SIG-M5 (cell line): ENCODE results near the gene MFSD2A.
"Not testable (repeated sequence)": the region's sequence is repeated elsewhere in the genome, so short reads cannot be mapped to it uniquely, and the experiment has no call there.

Source experiments
- DNase-seq: peaks from one replicate; lab custom pipeline; 2025; lab: John Stamatoyannopoulos, UW

MFSD2A gene

DNA sequence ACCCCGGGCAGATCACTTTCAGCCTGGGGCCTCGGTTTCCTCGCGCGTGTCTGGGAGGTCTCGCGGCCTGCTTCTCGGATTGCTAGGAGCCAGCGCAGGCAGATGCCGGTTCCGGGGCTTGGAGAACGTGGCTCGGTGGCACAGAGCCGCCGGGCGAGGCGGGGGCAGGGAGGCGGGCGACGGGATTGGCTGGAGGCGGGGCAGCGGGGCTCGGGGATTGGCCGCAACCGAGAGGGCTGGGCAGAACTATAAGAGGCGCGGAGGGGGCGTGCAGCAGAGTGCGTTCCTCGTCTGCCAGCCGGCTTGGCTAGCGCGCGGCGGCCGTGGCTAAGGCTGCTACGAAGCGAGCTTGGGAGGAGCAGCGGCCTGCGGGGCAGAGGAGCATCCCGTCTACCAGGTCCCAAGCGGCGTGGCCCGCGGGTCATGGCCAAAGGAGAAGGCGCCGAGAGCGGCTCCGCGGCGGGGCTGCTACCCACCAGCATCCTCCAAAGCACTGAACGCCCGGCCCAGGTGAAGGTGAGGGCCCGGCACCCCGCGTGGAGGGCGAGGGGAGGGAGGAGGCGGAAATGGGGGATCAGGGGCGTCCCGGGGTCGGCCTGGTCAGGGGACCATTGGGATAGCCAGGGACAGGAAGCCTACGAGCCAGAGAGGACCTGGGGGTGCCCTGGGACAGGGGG is at the start of gene MFSD2A:
Gene MFSD2A, plus strand, starts transcription at position 276 of the 677 bp plus-strand sequence. Its CDS starts 148 bp downstream, at position 424.
- DNase-seq, result peak; percentile 53

DNA sequence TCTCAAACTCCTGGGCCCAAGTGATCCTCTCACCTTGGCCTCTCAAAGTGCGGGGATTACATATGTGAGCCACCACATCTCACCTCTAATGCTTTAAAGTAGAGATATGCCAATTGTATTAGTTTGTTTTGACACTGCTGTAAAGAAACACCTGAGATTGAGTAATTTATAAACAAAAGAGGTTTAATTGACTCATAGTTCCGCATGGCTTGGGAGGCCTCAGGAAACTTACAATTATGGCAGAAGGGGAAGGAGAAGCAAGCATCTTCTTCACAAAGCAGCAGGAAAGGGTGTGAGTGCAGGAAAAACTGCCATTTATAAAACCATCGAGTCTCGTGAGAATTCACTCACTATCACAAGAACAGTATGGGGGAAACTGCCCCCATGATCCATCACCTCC is 49.8 kb upstream of the MFSD2A start:
- DNase-seq, result no peak

DNA sequence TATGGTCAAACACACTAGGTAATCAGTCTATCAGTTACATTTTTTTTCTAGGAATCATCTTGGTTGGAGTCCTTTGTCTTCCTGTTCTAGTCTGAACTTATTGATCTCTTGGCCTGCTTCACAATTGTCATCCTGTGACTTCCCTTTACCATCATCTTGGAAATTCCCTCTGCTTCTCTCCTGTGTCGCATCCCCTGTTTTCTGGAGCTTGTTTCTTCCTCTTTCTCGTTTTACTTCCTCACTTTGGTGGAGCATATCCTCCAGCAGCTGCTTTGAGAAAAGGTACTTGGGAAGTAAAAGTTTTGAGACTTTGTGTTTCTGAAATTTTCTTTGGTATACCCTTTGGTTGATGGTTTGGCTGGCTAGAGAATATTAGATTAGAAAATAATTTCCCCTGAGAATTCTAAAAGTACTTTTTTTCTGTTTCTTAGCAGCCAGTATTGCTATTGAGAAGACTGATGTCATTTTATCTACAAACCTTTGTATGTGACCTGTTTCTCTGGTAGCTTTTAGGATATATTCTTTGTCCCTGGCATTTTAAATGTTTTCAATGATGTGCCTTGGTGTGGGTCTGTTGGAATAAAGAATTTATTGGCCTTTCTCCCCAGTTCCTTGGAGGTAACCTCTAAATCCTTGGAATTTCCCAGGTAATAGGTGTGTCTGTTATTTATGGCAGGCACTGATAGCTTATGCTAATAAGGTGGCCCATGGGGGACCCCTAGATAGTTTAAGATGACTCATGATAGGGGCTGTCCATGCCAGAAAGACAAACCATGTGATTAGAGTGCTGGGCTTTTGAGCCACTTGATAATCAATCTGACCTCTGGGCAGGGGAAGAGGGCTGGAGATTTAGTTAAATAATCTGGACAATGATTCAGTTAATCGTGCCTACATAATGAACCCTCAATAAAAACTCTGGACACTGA is 47.2 kb upstream of the MFSD2A start:
- DNase-seq, result no peak

- no peak for DNase-seq
Measured at GRCh38 chr1:39908534-39908933, 46.4 kb upstream of the MFSD2A start.

DNA sequence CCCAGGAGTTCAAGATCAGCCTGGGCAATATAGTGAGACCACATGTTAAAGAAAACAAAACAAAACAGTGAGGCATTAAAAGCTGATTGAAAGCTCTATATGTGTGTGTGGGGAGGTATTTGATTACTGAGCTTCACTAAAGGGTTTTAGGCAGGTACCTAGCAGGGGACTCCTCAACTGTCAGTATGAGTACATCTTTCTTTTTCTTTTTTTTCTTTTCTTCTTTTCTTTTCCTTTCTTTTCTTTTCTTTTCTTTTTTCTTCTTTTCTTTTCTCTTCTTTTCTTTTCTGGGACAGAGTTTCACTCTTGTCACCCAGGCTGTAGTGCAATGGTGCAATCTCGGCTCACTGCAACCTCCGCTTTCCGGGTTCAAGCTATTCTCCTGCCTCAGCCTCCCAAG is 44.7 kb upstream of the MFSD2A start:
- no peak for DNase-seq

- not testable (repeated sequence) for DNase-seq
Measured at GRCh38 chr1:39913136-39913535, 41.8 kb upstream of the MFSD2A start.

- DNase-seq, result no peak
Measured at GRCh38 chr1:39915499-39916129, 39.3 kb upstream of the MFSD2A start.

- DNase-seq, result no peak
Measured at GRCh38 chr1:39917825-39918224, 37.1 kb upstream of the MFSD2A start.

DNA sequence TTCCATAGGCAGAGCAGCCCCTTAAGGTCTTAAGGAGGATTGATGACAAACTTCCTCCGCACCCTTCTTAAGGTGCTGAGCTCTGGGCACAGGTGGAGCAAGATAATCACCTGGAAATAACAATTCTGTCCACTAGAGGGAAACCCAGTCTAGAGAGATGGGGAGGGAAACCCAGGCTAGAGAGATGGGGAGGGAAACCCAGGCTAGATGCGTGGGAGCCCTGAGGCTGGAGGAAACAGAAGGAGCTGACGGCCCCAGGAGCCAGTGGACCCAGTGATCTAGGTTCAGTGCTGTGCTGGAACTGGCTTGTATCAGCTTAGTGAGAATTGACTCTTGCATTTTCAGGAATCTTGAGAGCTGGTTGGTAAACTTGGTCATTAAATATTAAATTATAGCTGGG is 35.4 kb upstream of the MFSD2A start:
- no peak for DNase-seq

DNA sequence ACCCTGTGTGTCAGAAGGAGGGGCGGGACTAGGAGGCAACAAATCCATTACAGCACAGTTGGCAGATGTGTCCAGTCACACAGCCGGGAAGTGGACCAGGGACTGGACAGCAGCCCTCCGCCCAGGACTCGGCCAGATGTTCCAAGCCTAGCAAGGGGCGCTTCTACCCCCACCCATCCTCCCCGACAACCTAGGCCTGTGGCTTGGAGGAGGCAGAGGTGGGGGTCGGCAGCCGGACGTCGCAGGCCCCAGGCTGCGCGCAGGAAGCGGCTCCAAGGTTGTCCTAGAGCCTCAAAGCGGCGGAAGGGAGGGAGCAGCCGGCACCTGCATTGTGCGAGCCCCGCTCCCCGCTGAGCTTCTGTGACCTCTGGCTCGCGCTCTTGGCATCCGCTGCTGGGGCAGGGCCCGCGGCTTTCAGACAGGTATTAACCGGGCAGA is 32.7 kb upstream of the MFSD2A start:
- no peak for DNase-seq

GRCh38 chr1:39925721-39926342 is 29.1 kb upstream of the MFSD2A start:
- no peak for DNase-seq

- DNase-seq, result no peak
Measured at GRCh38 chr1:39926343-39926793, 28.6 kb upstream of the MFSD2A start.

DNA sequence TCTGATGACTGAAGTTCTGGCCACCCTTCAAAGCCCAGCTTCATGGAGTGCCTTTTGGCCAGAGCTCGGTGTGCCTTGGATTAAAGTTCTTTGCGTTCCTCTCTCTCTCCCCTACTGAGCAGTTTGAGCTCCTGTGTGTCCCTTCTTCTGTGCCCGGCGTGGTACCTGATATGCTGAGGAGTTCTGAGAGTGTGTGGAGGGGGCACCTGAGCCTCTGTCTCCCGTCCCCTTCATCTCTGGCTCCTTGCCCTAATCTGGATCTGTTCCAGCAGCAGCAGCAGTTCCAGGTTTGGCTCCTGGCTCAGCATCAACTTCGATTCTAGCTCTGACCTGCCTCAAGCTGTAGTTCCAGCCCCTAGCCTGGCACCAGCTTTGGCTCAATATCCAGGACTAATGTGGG is 28.1 kb upstream of the MFSD2A start:
- DNase-seq, result no peak

GRCh38 chr1:39927538-39927937 is 27.4 kb upstream of the MFSD2A start:
- DNase-seq, result no peak

DNA sequence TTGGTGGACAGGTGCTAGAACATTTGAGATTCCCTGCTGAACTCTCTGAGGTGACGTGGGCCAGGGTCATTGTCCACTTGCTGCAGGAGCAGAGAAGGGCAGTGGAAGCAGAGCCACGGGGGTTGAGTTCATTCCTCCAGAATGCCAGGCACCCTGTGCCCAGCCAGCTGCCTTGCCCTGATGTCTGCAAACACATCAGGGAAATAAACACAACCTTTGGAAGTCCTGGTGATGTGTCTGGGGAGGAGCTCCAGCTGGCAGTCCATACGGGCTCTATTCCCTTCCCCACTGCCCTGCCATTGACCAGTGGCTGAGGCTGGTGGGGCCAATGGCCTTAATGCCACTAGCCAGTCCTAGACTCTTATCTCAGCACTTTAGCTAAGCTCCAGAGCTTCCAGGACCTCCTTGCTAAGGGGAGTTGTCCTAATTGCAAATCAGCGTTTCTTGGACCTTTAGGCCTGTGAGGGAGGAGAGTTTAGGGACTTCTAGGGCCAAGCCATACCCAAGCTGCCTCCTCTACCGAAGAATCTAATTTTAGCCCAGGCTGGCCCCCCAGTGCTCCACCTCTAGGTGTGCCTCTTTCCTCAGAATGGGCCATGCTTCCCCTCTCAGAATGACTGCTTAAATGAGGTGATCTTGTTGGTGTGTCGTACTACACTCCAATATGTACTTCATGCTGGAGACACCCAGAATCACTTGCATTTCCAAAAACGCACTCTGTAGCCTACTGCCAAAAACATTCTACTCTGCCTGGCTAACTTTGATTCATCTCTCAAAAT is 25.9 kb upstream of the MFSD2A start:
- DNase-seq, result no peak

DNA sequence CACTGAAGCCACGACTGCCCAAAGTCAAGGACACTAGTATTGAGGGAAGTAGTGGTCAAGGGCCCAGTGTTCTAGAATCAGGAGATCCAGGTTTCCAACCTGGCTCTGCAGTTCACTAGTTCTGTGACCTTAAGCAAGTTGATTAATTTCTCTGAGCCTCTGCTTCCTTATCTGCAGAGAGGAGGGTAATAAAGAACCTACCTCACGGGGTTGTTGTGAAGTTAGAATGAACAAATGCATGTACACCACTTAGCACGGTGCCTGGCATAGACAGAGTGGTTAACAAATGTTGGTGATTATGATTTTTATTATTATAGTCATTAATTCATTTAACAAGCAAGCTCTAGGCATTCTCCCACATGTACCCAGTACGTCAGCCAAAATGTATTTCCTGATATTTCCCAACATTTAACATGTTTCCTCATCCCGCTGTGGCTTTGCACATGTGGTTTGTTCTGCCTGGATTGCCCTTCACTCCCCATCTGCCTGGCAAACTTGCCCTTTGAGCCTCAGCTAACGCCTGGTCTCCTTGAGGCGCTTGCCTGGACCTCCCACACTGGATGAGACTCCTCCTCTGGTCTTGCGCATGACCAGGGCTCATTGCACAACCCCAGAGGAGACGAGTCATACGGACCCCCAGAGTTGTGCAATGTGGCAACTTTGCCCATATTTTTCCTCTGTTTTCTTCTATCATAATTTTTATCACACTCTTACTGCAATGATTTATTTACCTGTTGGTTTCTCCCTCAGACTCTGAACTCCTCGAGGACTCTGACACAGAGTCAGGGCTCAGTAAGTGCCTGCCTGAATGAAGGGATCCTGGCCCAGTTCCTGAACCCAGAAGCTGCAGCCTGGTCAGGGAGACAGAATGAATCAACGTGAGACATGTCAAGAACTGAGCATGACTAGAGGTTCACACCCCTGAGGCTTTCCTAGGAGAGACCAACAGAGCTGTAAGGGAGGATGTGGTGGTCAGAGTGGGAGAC is 20.7 kb upstream of the MFSD2A start:
- peak; percentile 76 for DNase-seq

GRCh38 chr1:39936724-39937491 is 18.0 kb upstream of the MFSD2A start:
- no peak for DNase-seq

- DNase-seq, result no peak
Measured at GRCh38 chr1:39938856-39939255, 16.1 kb upstream of the MFSD2A start.

GRCh38 chr1:39940253-39940652 is 14.7 kb upstream of the MFSD2A start:
- DNase-seq, result peak; percentile 22
